Mesenteric fat pad (tissue), 1 donor: ENCODE measurements around the gene ING3. TPM values are rescaled to one million over a fixed set of nuclear protein-coding genes. Genes with fewer than 3 reads are reported as not detected.

ENCODE experiments used
- DNase-seq: peaks from one replicate; pipeline ENCODE4 v3.0.0-alpha.2; 2020; ENCODE audit warnings: low spot score
- total RNA-seq: library from RNA; stranded (reverse); fragmentation: NEBNext Ultra II Directional; extraction: Animal tissue kit (Norgen Biotek cat#: 25700); gene quantifications from one replicate; pipeline ENCODE4 v1.2.1, GENCODE V29; 2021
- donor health status: DM: yes; HTN: yes; CAD: no.

The ING3 gene
- total RNA-seq, 1 donor from 2014 or later: 14.3 TPM

DNA sequence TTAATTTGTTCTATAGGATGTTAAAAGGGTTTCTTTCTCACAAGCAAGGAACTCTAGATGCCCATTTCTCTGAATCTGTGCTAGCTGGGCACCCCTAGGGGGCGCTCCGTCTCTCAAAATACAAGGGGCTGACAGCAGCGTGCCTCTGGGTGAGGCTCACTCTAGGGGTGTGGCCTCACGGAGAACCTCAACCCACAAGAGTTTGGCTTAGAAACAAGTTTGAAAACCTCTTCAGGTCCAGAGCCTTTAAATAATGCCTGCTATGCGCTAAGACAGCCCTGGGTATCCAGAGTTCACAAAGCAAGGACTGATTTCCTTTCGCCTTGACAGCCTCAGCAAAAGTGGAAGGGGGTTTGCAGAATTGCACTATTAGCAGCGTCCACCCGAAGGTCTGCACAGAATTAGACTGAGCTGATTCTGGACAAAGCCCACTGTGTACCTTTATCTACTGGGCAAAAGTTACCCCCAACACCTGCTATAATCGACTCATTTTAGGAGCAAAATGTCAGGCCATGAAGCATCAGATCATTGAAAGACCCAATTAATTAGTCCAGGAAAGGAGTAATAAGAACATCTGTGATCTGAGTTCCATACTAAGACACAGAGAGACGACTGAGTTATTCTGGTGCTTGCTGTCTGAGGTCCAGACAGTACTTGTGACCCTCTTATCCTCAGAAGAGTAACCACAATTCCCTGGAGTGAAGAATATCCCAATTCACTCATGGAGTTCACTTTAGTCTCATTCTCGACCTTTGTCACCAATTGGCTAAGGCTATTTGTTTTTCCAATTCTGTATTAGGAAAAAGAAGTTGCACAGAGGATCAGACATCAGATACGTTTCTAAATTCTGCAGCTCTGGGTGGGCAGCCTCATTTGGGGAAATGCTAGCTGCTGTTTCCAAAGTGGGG lies 37.4 kb downstream of the ING3 start:
- peak; percentile 94 for DNase-seq

- peak; percentile 91 for DNase-seq
Observed at GRCh38 chr7:120988591-120989256, 38.1 kb downstream of the ING3 start, which contains the start of gene CPED1. TSS of gene CPED1 (plus strand) at chr7:120988711. CDS start at chr7:120989622, 911 bp downstream.

GRCh38 chr7:120989257-120990220 lies 39.0 kb downstream of the ING3 start:
- peak; percentile 83 for DNase-seq

DNA sequence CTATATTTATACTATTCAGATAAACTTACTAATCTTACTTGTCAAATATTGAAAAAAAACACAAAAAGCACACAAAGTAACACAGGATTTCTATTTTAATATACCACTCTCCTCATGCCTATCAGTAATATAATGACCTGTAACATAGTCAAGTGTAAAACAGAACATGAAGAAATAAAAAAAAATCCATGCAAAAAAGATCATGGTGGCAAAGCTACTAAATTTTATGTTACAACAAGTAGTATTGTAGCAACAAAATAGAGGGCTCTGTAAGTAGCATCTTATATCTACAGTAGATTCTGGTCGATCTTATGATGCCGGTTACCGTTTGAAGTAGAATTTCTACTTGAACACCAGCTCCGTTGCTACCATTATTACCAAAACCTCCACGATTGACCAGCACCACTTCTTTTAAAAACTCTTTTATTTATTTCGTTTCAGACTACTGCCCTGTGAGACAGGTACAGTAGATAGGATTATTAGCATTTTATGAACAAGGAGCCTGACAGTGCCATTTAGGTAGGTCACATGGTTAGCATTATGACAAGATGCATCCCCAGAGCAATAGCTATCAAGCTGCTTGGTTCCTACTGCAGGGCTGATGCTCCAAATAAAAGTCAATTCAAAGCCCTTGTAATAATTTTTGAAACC lies 40.0 kb downstream of the ING3 start:
- DNase-seq: no peak

DNA sequence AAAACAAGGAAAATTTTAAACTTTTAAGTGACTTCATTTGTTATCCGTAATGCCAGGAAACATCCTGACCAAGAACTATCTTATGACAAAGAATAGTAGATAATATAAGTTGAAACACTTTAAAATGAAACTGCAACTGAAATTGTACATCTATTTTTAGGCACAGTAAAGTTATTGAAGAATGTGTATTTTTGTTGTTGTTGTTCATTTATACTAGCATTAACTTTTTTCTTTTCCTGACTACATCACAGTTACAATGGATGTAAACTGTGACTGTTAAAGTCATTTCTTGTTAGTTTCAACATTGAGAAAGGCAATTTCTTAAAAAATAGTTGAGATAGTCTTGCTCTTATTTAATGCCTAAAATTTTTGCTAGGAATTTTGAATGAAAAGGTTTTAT lies 40.6 kb downstream of the ING3 start:
- no peak for DNase-seq

- DNase-seq: no peak
Observed at GRCh38 chr7:120991581-120991980, 41.0 kb downstream of the ING3 start.

GRCh38 chr7:120992272-120992964 lies 41.8 kb downstream of the ING3 start:
- no peak for DNase-seq

- DNase-seq: no peak
Observed at GRCh38 chr7:120992965-120993494, 42.5 kb downstream of the ING3 start.

DNA sequence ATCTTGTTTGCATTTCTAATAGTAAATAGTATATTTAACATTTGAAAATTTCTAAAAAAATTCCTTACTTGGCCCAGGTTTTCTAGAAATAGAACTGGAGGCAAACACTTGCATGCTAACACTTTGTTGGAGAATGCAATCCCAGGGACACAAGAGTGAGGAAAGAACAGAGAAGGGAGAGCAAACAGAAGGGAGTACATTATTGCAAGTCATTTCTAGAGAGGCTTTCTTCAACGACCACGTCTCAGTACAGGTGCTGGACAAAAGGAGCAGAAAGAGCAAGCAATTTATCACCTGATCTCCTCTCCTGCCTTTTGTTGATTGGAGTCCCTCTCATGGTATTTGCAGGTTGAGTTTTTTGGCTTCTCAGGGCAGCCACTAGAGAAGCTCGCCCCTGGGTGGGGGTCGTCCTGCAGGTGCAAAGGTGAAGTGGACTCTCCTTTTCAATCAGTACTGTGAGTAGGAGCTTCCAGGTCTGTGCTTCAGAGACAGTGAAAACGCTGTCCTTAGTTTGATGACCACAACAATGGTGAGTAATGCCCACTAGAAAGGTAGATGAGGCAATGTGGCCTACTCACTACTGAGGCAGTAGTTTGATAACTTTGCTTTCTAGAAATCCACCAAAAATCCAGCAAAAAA lies 43.1 kb downstream of the ING3 start:
- DNase-seq: no peak

DNA sequence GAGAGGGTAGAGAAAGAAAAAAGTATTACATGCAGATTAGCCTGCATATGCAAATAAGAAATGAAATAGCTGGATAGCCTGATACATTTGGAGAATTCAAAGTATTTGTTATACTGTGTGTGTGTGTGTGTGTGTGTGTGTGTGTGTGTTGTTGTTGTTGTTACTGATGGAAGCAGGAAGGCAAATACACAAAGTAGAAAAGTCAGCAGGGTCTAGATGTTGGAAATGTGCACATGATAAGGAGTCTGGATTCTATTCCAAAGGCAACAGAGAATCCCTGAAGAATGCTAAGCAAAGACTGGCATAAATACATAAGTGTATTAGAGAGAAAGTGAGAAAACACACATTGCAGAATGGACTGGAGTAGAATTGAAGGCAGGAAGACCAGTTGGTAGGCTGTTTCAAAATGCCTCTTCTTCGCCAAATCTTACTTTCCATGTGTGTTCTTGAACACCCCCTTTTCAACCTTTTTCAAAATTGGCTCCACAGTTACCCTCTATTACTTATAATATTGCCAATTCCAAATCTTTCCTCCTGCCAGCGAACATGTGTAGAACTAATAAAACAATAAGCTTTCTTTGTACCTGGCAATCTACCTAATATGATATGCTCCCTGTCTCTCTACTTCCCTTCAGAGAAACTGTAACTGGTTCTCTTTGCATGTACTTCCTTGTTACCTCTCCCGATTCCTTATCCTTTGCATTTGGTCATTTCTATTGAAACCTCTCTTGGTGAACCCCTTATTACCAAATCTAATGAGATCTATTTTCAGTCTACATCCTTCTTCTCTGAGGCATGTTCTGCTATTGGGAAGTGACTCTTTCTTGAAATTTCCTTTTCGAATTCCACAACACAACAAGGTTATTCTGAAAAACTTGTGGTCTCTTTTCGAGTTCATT lies 44.2 kb downstream of the ING3 start:
- DNase-seq: no peak

GRCh38 chr7:120995654-120996053 lies 45.1 kb downstream of the ING3 start:
- no peak for DNase-seq

GRCh38 chr7:120996333-120996987 lies 45.9 kb downstream of the ING3 start:
- no peak for DNase-seq

DNA sequence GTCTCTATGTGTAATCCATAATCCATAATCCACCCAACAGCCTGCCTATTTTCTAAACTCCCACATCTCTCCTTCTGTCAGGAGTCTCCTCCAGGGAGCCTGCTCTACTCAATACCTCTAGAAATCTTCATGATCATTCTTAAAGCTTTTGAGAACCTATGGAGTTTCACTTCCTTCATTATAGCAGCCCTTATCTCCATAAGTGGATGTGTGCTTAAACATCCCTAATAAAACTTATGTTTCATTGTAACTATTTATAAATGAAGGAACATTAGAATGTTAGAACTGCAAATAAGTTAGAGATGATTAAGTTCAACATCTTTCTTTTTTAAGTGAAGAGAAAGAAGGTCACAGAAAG lies 46.4 kb downstream of the ING3 start:
- no peak for DNase-seq

DNA sequence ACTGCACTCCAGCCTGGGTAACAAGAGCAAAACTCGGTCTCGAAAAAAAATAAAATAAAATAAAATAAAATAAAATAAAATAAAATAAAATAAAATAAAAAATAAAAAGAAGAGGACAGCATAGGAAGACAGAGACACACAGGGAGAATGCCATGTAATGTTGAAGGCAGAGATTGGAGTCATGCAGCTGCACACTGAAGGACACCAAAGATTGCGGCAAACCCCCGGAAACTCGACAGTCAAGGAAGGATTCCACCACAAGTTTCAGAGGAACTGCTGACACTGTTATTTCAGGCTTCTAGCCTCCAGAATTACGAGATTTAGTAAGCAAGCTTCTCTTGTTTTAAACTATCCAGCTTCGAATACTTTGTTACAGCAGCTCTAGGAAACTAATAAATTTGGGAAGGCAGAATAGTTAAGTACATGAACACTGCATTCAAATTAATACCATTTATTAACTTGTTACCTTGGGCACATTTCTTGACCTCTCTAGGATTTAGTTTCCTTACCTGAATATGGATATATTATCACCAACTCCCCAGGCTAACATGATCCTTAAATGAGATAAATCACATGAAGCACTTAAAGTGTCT lies 47.4 kb downstream of the ING3 start:
- DNase-seq: no peak

GRCh38 chr7:120998520-120998919 lies 47.9 kb downstream of the ING3 start:
- DNase-seq: no peak

DNA sequence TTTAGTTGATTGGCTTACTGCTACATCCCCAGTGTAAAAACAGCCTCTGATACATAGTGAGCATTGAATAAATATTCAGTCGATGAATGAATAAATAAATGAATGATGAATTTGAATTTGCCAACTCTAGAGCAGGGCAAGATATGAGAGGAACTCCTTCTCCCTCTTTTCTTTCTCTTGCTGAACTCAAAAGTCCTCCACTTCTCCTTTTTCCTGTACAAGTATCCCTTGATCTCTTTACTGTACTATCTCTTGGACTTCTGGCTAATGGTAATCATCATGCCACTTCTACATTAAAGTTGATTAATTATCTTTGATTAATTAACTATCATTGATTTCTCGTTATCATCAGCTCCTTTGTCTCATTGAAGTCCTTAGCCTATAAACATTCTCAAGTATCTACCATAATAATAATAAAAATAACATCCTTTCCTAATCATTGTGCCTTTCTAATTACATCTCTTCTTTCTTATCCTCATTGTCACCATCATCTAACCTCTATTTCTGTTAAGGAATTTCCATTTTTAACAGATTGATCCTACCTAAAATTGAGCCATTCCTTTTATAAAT lies 48.5 kb downstream of the ING3 start:
- no peak for DNase-seq
